Stimulated activated CD8-positive, alpha-beta memory T cell treated with anti-CD3 and anti-CD28 coated beads, Interleukin-7, amount 100 ng/mL, for 48 hours (primary cell): ENCODE data around the gene FAM50A.

Source experiments
- DNase-seq, 2 donors: peaks; one replicate each; pipeline ENCODE4 v3.0.0-alpha.2; 2020; ENCODE audit warnings: low read depth in 1 of 2; ENCODE audit errors: extremely low read depth in 1 of 2

The FAM50A gene

GRCh38 chrX:154437971-154438893, 5.7 kb upstream of the FAM50A start:
- no peak for DNase-seq

GRCh38 chrX:154439841-154440240, 4.1 kb upstream of the FAM50A start:
- DNase-seq = no peak

GRCh38 chrX:154440623-154441357, 3.2 kb upstream of the FAM50A start:
- DNase-seq = no peak

GRCh38 chrX:154441564-154441963, 2.4 kb upstream of the FAM50A start:
- no peak for DNase-seq

GRCh38 chrX:154441984-154442707, 1.8 kb upstream of the FAM50A start:
- no peak for DNase-seq

GRCh38 chrX:154443479-154443910, 446 bp upstream of the FAM50A start:
- no peak for DNase-seq

- DNase-seq = no peak
Measured at GRCh38 chrX:154444755-154445246, 860 bp downstream of the FAM50A start.

GRCh38 chrX:154445776-154446175, 1.8 kb downstream of the FAM50A start:
- DNase-seq = no peak

GRCh38 chrX:154446430-154446829, 2.5 kb downstream of the FAM50A start:
- no peak for DNase-seq

GRCh38 chrX:154448484-154448883, 4.5 kb downstream of the FAM50A start:
- DNase-seq = no peak

GRCh38 chrX:154449618-154450017, 5.7 kb downstream of the FAM50A start:
- no peak for DNase-seq

GRCh38 chrX:154450312-154450711, 6.4 kb downstream of the FAM50A start:
- no peak for DNase-seq

- DNase-seq = no peak
Measured at GRCh38 chrX:154452823-154453222, 8.9 kb downstream of the FAM50A start.

GRCh38 chrX:154457491-154458115, 13.7 kb downstream of the FAM50A start:
- no peak for DNase-seq

- peak in 1 of 2 donors; percentile 28 for DNase-seq
Measured at GRCh38 chrX:154458116-154458953, 14.4 kb downstream of the FAM50A start, which contains the start of gene PLXNA3. TSS of gene PLXNA3 (plus strand) at chrX:154458281. CDS start at chrX:154460184, 1,903 bp downstream.

- DNase-seq = no peak
Measured at GRCh38 chrX:154458954-154459778, 15.2 kb downstream of the FAM50A start.

- DNase-seq = no peak
Measured at GRCh38 chrX:154459832-154460231, 15.9 kb downstream of the FAM50A start.

GRCh38 chrX:154460326-154460725, 16.4 kb downstream of the FAM50A start:
- DNase-seq = no peak

GRCh38 chrX:154462396-154462795, 18.5 kb downstream of the FAM50A start:
- no peak for DNase-seq
